H1 (cell line): Measurements from ENCODE around the gene GRID1.

Experiments
- CHD7 ChIP-seq: fragments of 300-600 bp; sonication (generic); IDR thresholded peaks from 2 replicates; pipeline ENCODE4 v1.7.1; 2012; ENCODE audit warnings: low read length, moderate library complexity, mild to moderate bottlenecking, inconsistent platforms; ENCODE audit not compliant: insufficient replicate concordance
- EP300 ChIP-seq, 2 experiments: IDR thresholded peaks; 1 replicate in 1 of 2; 2 replicates in 1 of 2; pipeline ENCODE4 v1.6.1; 2011 to 2012; ENCODE audit warnings: low read depth in 2 of 2, low read length in 2 of 2, mild to moderate bottlenecking in 2 of 2, borderline replicate concordance in 1 of 2, inconsistent platforms in 1 of 2, moderate library complexity in 1 of 2
- MAFK ChIP-seq: IDR thresholded peaks from 2 replicates; pipeline ENCODE4 v1.6.1; 2012; ENCODE audit warnings: low read depth, mild to moderate bottlenecking, improper control_type of control experiment, low read length
- POLR2A ChIP-seq, 2 experiments: IDR thresholded peaks; 1 replicate in 1 of 2; 2 replicates in 1 of 2; pipeline ENCODE4 v1.6.1; 2011; ENCODE audit warnings: low read depth in 2 of 2, low read length in 2 of 2, mild to moderate bottlenecking in 2 of 2; ENCODE audit errors: control extremely low read depth in 1 of 2
- RAD21 ChIP-seq, 2 experiments: IDR thresholded peaks in 1 of 2; conservative IDR thresholded peaks in 1 of 2; 2 replicates each; pipeline ENCODE4 v1.6.1; 2011; ENCODE audit warnings: low read depth in 2 of 2, low read length in 2 of 2, improper control_type of control experiment in 1 of 2, inconsistent platforms in 1 of 2, mild to moderate bottlenecking in 1 of 2, moderate library complexity in 1 of 2
- RFX5 ChIP-seq: IDR thresholded peaks from 2 replicates; pipeline ENCODE4 v1.6.1; 2011; ENCODE audit warnings: low read depth, low read length, improper control_type of control experiment, borderline replicate concordance
- RNF2 ChIP-seq: fragments of 200-900, 300-1000 bp; sonication (generic); IDR thresholded peaks from 2 replicates; pipeline ENCODE4 v1.7.1; 2016; ENCODE audit warnings: borderline replicate concordance, low read depth, mild to moderate bottlenecking, antibody characterized with exemption, low read length; ENCODE audit not compliant: poor library complexity, severe bottlenecking; ENCODE audit errors: missing control alignments
- SP2 ChIP-seq: IDR thresholded peaks from 2 replicates; pipeline ENCODE4 v1.6.1; 2012; ENCODE audit warnings: mild to moderate bottlenecking, low read length, inconsistent platforms
- TF ChIP-seq, protein P1 (sequence below), 3 experiments: IDR thresholded peaks; 1 replicate in 2 of 3; 2 replicates in 1 of 3; pipeline versions ENCODE4 v1.5.1 to v1.6.1; 2011; ENCODE audit warnings: low read length in 3 of 3, mild to moderate bottlenecking in 3 of 3, inconsistent platforms in 2 of 3, low read depth in 1 of 3, moderate library complexity in 1 of 3; ENCODE audit not compliant: insufficient read depth in 1 of 3; ENCODE audit errors: control extremely low read depth in 1 of 3

DNA sequence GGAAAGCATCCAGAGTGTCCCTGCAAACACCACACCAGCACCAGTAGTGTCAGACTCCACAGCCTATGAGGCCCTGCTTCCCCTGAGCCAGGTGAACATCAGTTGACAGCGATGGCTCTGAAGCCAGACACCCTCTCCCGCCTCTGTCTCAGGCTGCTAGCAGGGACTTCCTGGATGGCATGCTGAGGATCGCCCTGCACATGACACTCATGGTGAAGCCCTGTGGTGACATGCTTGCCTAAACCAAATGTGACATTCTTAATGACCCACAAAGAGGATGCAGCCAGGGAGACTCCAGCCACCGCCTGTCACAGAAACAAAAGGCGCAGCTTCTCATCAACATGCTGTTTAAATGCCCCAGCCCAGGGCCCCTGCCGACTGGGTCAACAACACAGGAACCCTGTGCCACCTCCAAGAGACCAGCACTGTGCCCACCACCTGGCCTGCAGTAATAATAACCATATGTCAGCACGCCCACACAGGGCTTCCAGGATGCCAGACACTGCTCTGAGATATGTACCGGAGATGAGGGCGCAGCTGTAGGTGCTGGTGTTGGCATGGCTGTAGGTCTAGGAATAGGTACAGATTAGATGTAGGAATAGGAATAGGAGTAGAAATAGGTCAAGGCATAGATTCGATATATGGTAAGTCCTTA, 81.3 kb downstream of the GRID1 start:
- TF ChIP-seq RNF2 (no peak), RFX5 (no peak), CHD7 (no peak), RAD21 (IDR thresholded peaks at IDR 0.05 in 1 of 2, conservative IDR thresholded peaks at IDR 0.05 in 1 of 2; ENCODE audit: low read depth in 2 of 2, low read length in 2 of 2) (no peak), EP300 (IDR thresholded peaks at IDR 0.05; ENCODE audit: borderline replicate concordance in 1 of 2, low read depth in 2 of 2, low read length in 2 of 2) (no peak), MAFK (no peak), POLR2A (IDR thresholded peaks at IDR 0.05; ENCODE audit: control extremely low read depth in 1 of 2, low read depth in 2 of 2, low read length in 2 of 2) (no peak), SP2 (no peak)
- TF ChIP-seq, protein P1, sequence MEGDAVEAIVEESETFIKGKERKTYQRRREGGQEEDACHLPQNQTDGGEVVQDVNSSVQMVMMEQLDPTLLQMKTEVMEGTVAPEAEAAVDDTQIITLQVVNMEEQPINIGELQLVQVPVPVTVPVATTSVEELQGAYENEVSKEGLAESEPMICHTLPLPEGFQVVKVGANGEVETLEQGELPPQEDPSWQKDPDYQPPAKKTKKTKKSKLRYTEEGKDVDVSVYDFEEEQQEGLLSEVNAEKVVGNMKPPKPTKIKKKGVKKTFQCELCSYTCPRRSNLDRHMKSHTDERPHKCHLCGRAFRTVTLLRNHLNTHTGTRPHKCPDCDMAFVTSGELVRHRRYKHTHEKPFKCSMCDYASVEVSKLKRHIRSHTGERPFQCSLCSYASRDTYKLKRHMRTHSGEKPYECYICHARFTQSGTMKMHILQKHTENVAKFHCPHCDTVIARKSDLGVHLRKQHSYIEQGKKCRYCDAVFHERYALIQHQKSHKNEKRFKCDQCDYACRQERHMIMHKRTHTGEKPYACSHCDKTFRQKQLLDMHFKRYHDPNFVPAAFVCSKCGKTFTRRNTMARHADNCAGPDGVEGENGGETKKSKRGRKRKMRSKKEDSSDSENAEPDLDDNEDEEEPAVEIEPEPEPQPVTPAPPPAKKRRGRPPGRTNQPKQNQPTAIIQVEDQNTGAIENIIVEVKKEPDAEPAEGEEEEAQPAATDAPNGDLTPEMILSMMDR (IDR thresholded peaks at IDR 0.05; ENCODE audit: control extremely low read depth in 1 of 3, insufficient read depth in 1 of 3, low read depth in 1 of 3, low read length in 3 of 3): no peak
